Transverse colon (tissue), 4 donors: ENCODE measurements around the gene IFT25. TPM values are rescaled to one million over a fixed set of nuclear protein-coding genes. Genes with fewer than 3 reads are reported as not detected.
"Not testable (repeated sequence)": the region's sequence is repeated elsewhere in the genome, so short reads cannot be mapped to it uniquely, and the experiment has no call there.

Experiments used
- DNase-seq: peaks from one replicate; pipeline ENCODE4 v3.0.0-alpha.2; 2019
- H3K27ac ChIP-seq, 4 donors: fragments of 200-600 bp; sonication (generic); 2 replicates each; pipeline ENCODE4 v1.5.1; 2016 to 2018; ENCODE audit warnings: inconsistent platforms in 4 of 4
- H3K27me3 ChIP-seq: fragments of 200-600 bp; sonication (generic); 2 replicates; pipeline ENCODE4 v1.5.1; 2017; ENCODE audit warnings: inconsistent platforms
- H3K36me3 ChIP-seq, 4 donors: fragments of 200-600 bp; sonication (generic); 2 replicates each; pipeline ENCODE4 v1.5.1; 2017 to 2019; ENCODE audit warnings: inconsistent platforms in 4 of 4
- H3K4me1 ChIP-seq, 4 donors: fragments of 200-600 bp; sonication (generic); 2 replicates each; pipeline ENCODE4 v1.5.1; 2017 to 2020; ENCODE audit warnings: inconsistent platforms in 4 of 4
- H3K4me3 ChIP-seq, 4 donors: fragments of 200-600 bp; sonication (generic); 1 replicate in 1 of 4; 2 replicates in 3 of 4; pipeline versions ENCODE4 v1.5.1 to v1.6.1; 2017 to 2019; ENCODE audit warnings: inconsistent platforms in 4 of 4
- H3K9me3 ChIP-seq, 2 donors: fragments of 200-600 bp; sonication (generic); 2 replicates each; pipeline ENCODE4 v1.5.1; 2017 to 2019; ENCODE audit warnings: inconsistent platforms in 2 of 2
- EP300 ChIP-seq: sonication (generic); formaldehyde crosslinking; IDR thresholded peaks from one replicate; pipeline ENCODE4 v1.6.1; 2017; ENCODE audit warnings: antibody characterized with exemption, low read depth
- POLR2A ChIP-seq: fragments of 450-650 bp; IDR thresholded peaks from one replicate; pipeline ENCODE4 v1.6.1; 2016; ENCODE audit warnings: antibody characterized with exemption, mild to moderate bottlenecking, moderate library complexity
- POLR2AphosphoS5 ChIP-seq, 3 donors: sonication (generic); formaldehyde crosslinking; IDR thresholded peaks; one replicate each; pipeline ENCODE4 v1.6.1; 2016; ENCODE audit warnings: antibody characterized with exemption in 3 of 3
- WGBS, 2 donors: methylation state at CpG; one replicate each; pipeline ENCODE4 v1.1.5; 2018; ENCODE audit warnings: low coverage in 1 of 2; 5-methylcytosine and 5-hydroxymethylcytosine counted together
- in situ Hi-C, 4 donors: fragments of 200-750 bp; cut with MboI; loops; one replicate each; pipeline versions ENCODE4 v1.15.0 to v1.15.1; 2017; ENCODE audit warnings: low sequenced_read_pairs in 3 of 4, low pct_ligation_motif_present in 1 of 4, low pct_unique_long_range_greater_than_20kb in 1 of 4
- intact Hi-C: fragments of 100-400 bp; cut with DNase I; formaldehyde crosslinking; loops from one replicate; pipeline ENCODE4 v1.15.1; 2023; ENCODE audit warnings: low total_unique reads
- total RNA-seq, 4 donors: library from RNA; depleted of rRNA; stranded (reverse); fragments of >200 nt; gene quantifications; one replicate each; pipeline ENCODE4 v1.1.0, GENCODE V29; 2016
- TF ChIP-seq, protein P1 (sequence below), 5 experiments: fragments of 200-600 bp in 3 of 5; fragments of 450-650 bp in 2 of 5; sonication (generic) in 3 of 5; IDR thresholded peaks; 1 replicate in 2 of 5; 2 replicates in 3 of 5; pipeline ENCODE4 v1.5.1; 2016 to 2017; ENCODE audit warnings: antibody characterized with exemption in 5 of 5, inconsistent platforms in 3 of 5, mild to moderate bottlenecking in 2 of 5, moderate library complexity in 1 of 5

Gene IFT25
- 10 to 100 TPM in 3 of 4 donors, 1 to 10 TPM in 1; 4.2 to 22.5 (median 12.9) TPM for total RNA-seq

- TF ChIP-seq POLR2AphosphoS5 (IDR thresholded peaks at IDR 0.05) (peak; percentile 74 to 82 (median 78)), POLR2A (peak; percentile 66), EP300 (no peak)
- TF ChIP-seq, protein P1, sequence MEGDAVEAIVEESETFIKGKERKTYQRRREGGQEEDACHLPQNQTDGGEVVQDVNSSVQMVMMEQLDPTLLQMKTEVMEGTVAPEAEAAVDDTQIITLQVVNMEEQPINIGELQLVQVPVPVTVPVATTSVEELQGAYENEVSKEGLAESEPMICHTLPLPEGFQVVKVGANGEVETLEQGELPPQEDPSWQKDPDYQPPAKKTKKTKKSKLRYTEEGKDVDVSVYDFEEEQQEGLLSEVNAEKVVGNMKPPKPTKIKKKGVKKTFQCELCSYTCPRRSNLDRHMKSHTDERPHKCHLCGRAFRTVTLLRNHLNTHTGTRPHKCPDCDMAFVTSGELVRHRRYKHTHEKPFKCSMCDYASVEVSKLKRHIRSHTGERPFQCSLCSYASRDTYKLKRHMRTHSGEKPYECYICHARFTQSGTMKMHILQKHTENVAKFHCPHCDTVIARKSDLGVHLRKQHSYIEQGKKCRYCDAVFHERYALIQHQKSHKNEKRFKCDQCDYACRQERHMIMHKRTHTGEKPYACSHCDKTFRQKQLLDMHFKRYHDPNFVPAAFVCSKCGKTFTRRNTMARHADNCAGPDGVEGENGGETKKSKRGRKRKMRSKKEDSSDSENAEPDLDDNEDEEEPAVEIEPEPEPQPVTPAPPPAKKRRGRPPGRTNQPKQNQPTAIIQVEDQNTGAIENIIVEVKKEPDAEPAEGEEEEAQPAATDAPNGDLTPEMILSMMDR (IDR thresholded peaks at IDR 0.05): no peak
- H3K27ac ChIP-seq: peak within 1 kb of the TSS; percentile 87 to 94 (median 92)
- peak within 1 kb of the TSS; percentile 61 to 95 (median 77) for H3K4me3 ChIP-seq
- H3K36me3 ChIP-seq: no peaks in the 10 kb centered on the region
- H3K9me3 ChIP-seq: no peaks in the 10 kb centered on the region
- H3K4me1 ChIP-seq: peaks cover 10 to 39% (median 19%) of the 10 kb centered on the region in 4 donors
- no peaks in the 10 kb centered on the region for H3K27me3 ChIP-seq
- 0 to 1% methylated on average over 3 to 42 of the region's 90 CpGs for WGBS, 2 donors
- DNase-seq: peak; percentile 99
- intact Hi-C loops: no loop called here
- in situ Hi-C loops: loop anchor here in 1 of 4 donors (25.0 kb wide), 1 partner anchor 92 kb away; no protein-coding TSS in a partner anchor
These were observed at the start of gene IFT25 for GRCh38 chr1:53945433-53946251. Gene IFT25, minus strand, starts transcription at chr1:53945699. Its CDS starts 5,617 bp downstream, at chr1:53940082.

DNA sequence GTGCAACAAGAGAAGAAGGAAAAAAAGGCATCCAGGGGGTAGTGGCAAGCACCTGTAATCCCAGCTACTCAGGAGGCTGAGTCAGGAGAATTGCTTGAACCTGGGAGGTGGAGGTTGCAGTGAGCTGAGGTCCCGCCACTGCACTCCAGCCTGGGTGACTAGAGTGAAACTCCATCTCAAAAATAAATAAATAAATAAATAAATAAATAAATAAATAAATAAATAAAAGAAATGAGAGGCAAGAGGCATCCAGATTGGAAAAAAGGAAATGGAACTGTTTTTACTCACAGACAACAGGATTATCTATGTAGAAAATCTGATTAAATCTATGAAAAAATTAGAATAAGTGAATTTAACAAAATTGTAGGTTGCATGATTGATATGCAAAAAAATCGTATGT lies 49.0 kb upstream of the IFT25 start:
- H3K4me3 ChIP-seq, H3K27ac ChIP-seq, DNase-seq, intact Hi-C loops, H3K36me3 ChIP-seq, H3K4me1 ChIP-seq, H3K27me3 ChIP-seq, H3K9me3 ChIP-seq, in situ Hi-C loops: not testable (repeated sequence)
- 81 to 85% methylated on average over 2 of the region's 2 CpGs for WGBS, 2 donors

GRCh38 chr1:53992085-53992874 lies 46.8 kb upstream of the IFT25 start:
- H3K4me1 ChIP-seq: no peaks in the 10 kb centered on the region
- no peak overlapping the region for H3K27ac ChIP-seq
- in situ Hi-C loops: no loop called here
- no peak for DNase-seq
- H3K36me3 ChIP-seq: no peaks in the 10 kb centered on the region
- H3K9me3 ChIP-seq: no peaks in the 10 kb centered on the region
- H3K4me3 ChIP-seq: no peak overlapping the region
- WGBS, 2 donors: 64% methylated on average over 3 of the region's 4 CpGs; no CpG with 5 or more reads in 1 of the 2 donors
- TF ChIP-seq, protein P1 (IDR thresholded peaks at IDR 0.05): peak in 1 of 5 experiments; percentile 10
- TF ChIP-seq POLR2AphosphoS5 (IDR thresholded peaks at IDR 0.05): no peak
- no peaks in the 10 kb centered on the region for H3K27me3 ChIP-seq
- intact Hi-C loops: no loop called here

DNA sequence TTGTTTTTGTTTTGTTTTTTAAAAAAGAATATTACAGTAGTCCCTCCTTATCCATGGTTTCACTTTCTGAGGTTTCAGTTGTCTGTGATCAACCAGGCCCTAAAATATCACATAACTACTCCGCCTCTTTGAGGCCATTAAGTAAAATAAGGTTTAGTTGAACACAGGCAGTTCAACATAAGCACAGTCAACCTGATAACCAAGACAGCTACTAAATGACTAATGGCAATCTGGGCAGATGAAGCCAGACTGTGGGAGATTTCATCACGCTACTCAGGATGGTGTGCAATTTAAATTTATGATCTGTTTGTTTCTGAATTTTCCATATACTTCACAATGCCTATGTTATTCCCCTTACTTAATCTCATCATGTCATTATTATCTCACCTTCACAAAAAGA lies 42.4 kb upstream of the IFT25 start:
- TF ChIP-seq POLR2AphosphoS5 (IDR thresholded peaks at IDR 0.05): no peak
- in situ Hi-C loops: no loop called here
- 57 to 73% methylated on average over 2 of the region's 2 CpGs for WGBS, 2 donors
- H3K4me3 ChIP-seq: no peak overlapping the region
- H3K9me3 ChIP-seq: no peaks in the 10 kb centered on the region
- H3K4me1 ChIP-seq: peaks cover 0 to 3% (median under 1%) of the 10 kb centered on the region in 4 donors
- intact Hi-C loops: no loop called here
- H3K36me3 ChIP-seq: no peaks in the 10 kb centered on the region
- no peak overlapping the region for H3K27ac ChIP-seq
- H3K27me3 ChIP-seq: no peaks in the 10 kb centered on the region
- DNase-seq: no peak

DNA sequence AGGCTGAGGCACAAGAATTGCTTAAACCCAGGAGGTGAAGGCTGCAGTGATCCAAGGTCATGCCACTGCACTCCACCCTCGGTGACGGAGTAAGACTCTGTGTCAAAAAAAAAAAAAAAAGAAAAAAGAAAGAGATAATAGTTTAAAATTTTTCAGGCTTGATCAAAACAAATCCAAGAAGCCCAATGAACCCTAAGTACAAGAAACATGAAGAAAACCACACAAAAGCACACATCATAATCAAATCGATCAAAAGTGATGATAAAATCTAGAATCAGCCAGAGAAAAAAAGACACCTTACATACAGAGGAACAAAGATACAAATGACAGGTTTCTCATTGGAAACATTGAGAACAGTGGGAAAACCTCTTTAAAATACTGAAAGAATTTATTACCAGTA lies 41.0 kb upstream of the IFT25 start:
- 96 to 100% methylated on average over 2 to 3 of the region's 3 CpGs for WGBS, 2 donors
- no peak for DNase-seq
- TF ChIP-seq POLR2AphosphoS5 (IDR thresholded peaks at IDR 0.05) (no peak), POLR2A (no peak), EP300 (no peak)
- TF ChIP-seq, protein P1 (IDR thresholded peaks at IDR 0.05): no peak
- Histone ChIP-seq H3K4me3 (no peak overlapping the region), H3K36me3 (no peaks in the 10 kb centered on the region), H3K4me1 (peaks cover 0 to 13% (median 7%) of the 10 kb centered on the region in 4 donors), H3K27ac (no peak overlapping the region), H3K27me3 (no peaks in the 10 kb centered on the region), H3K9me3 (no peaks in the 10 kb centered on the region)
- intact Hi-C loops (no loop called here), in situ Hi-C loops (no loop called here)
